ENCODE data around the gene AKR1C4.
"Not testable (repeated sequence)": the region's sequence is repeated elsewhere in the genome, so short reads cannot be mapped to it uniquely, and the experiment has no call there.

AKR1C4 gene

DNA sequence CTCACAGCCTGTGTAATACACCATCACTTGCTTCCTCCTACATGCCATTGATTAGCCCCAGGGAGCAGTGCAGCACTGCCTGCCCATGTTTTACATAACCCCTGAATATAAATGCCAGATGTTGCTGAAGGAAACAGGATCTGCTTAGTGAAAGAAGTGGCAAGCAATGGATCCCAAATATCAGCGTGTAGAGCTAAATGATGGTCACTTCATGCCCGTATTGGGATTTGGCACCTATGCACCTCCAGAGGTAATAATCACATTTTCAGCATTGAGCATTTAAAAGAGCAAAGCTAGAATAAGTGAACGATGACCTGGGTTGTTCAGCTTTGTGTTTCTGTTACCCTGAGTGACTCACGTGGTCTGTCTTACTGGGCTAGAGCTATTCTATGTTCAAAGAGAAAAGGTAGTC, at the start of gene AKR1C4:
TSS of gene AKR1C4 (plus strand) at position 136 of the 412 bp plus-strand sequence. CDS start at position 167, 31 bp downstream.
- DNase-seq: no peak

GRCh38 chr10:5146920-5147254, 49.8 kb upstream of the AKR1C4 start:
- DNase-seq: no peak

GRCh38 chr10:5147255-5147980, 49.2 kb upstream of the AKR1C4 start:
- DNase-seq: no peak

- DNase-seq: no peak
Measured at GRCh38 chr10:5147981-5148677, 48.5 kb upstream of the AKR1C4 start.

DNA sequence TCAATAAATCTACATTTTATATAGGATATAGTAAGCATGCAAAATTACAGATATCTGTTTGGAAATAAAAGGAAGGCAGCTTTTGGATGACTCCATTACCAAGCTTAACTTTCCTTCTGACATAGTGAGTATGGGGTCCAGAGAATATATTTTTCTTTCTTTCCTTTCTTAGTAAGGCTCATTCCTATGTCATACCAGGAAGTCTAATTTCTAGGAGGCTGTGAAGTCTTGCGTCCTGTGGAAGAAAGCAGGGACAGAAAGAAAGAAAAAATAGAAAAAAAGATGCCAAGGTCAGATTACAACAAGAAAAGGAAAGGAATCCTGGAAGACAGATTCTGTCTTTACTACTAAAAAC, 48.0 kb upstream of the AKR1C4 start:
- no peak for DNase-seq

DNA sequence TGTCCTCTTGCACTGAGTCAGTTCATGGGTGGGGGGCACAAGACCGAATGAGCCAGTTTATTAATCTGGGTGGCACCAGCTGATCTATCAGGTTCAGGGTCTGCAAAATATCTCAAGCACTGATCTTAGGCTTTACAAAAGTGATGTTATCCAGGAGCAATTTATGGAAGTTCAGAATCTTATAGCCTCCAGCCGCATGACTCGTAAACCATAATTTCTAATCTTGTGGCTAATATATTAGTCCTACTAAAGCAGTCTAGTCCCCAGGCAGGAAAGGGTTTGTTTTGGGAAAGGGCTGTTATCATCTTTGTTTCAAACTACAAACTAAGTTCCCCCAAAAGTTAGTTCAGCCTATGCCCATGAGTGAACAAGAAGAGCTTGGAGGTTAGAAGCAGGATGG, 45.6 kb upstream of the AKR1C4 start:
- DNase-seq: no peak

- no peak for DNase-seq
Measured at GRCh38 chr10:5155951-5156350, 40.7 kb upstream of the AKR1C4 start.

DNA sequence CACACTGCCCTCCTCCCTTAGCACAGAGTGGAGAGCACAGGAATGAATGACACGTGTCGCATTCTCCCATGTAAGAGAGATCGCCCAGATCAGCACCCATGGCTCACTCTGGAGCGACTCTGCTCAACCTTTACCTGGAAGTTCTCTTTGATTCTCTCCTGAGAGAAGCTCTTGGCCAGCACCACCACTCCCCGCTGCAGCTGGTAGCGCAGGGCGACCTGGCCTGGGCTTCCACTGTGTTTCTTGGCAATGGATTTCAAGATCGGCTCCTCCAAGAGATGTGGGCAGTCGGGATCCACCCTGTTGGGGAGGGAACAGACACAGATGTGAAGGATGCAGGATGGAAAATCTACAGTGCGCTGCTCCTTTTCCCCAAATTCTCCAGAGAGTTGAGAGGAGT, 39.1 kb upstream of the AKR1C4 start:
- no peak for DNase-seq

DNA sequence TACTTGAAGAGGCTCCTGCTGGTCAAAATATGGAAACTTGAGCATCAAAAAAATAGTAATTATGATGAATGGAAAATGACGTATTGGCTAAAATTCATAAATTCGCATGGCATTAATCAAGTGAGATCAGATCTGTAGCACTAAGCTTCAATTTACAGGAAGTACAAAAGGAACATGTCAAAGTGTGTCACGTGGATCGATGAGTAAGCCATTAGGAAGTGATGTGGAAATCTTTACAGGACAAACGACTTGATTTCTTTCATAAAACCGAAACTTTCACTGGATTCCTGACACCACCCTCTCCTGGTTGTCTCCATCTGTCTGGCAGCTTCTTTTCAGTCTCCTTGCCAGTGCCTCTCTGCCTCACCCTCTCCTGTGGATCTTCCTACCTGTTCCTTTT, 37.5 kb upstream of the AKR1C4 start:
- no peak for DNase-seq

- DNase-seq: no peak
Measured at GRCh38 chr10:5163487-5163886, 33.1 kb upstream of the AKR1C4 start.

DNA sequence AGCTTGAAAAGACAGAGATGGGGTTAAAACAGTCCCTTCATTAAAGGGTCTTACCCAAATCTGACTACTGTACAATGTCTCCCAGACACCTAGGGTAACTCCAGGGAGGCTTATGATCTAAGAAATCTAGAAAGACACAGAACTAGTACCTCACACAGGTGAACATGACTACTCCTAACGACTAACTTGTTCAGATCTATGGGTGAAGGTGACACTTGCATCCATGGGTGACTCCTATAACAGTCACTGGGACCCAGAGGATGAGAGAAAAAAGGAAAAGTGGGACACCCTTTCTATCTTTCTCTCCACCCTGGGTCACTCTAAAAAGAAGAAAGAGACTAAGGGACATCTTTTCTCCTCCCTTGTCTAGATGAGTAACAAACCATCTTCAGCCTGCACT, 30.9 kb upstream of the AKR1C4 start:
- DNase-seq: no peak

GRCh38 chr10:5168897-5169420, 27.7 kb upstream of the AKR1C4 start:
- no peak for DNase-seq

DNA sequence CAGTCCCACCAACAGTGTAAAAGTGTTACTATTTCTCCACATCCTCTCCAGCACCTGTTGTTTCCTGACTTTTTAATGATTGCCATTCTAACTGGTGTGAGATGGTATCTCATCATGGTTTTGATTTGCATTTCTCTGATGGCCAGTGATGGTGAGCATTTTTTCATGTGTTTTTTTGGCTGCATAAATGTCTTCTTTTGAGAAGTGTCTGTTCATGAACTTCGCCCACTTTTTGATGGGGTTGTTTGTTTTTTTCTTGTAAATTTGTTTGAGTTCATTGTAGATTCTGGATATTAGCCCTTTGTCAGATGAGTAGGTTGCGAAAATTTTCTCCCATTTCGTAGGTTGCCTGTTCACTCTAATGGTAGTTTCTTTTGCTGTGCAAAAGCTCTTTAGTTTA, 21.1 kb upstream of the AKR1C4 start:
- DNase-seq: not testable (repeated sequence)

DNA sequence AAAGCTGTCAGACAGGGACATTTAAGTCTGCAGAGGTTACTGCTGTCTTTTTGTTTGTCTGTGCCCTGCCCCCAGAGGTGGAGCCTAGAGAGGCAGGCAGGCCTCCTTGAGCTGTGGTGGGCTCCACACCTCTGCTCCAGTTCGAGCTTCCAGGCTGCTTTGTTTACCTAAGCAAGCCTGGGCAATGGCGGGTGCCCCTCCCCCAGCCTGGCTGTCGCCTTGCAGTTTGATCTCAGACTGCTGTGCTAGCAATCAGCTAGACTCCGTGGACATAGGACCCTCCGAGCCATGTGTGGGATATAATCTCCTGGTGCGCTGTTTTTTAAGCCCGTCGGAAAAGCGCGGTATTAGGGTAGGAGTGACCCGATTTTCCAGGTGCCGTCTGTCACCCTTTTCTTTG, 16.1 kb upstream of the AKR1C4 start:
- DNase-seq: not testable (repeated sequence)

DNA sequence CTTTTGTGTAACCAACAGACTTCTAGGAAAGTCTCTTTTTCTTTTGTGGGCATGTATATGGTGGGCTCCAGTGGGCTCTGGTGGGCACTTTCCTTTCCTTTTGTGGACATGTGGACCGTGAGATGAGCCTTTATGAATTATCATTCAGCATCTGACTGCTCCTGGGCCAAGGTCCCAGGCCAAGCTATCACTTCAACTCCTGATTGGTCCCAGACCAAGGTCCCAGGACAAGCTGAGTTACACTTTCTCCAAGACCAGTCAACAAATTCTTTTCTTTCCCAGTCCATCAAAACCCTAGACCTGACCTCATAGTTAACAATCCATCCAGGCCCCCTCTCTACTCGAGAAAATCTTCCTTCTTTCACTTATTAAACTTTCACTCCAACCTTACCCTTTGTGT, 12.7 kb upstream of the AKR1C4 start:
- no peak for DNase-seq

DNA sequence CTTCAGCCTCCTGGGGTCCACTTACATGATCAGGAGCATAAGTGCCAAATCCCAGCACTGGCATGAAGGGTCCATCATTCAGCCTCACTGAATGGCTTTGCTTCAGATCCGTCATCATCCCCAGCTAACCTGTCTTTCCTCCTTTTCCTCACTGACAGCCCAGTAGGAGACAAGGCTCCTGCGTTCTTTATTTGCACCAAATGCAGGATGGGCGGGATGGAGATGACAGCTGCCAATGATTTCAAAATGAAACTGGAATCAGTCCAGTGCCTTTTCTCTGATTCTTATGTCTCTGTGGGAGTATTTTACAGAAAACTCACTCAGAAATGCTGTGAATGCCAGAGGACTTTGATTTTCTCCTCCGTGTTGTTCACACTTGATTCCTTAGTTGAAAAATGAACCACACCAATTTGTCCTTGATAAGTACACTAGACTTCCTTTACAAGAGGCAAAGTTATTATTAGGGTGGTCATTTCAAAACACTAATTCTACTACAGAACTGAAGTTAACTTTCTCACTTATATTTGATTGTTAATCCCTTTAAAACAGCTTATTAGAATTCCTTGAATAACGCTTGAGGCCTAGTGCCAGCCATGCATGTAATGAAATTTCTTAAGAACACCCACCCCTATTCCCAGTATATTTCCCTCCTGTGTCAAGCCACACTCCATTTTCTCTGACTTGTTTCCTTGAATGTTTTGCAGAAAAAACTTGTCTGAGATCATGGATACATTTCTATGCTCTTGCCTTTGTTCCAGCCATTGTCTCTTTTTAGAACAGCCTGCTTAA, 11.5 kb upstream of the AKR1C4 start, which contains the start of gene AKR1C8:
TSS of gene AKR1C8 (minus strand) at position 164 of the 789 bp plus-strand sequence. CDS start at position 118, 46 bp downstream.
- no peak for DNase-seq

DNA sequence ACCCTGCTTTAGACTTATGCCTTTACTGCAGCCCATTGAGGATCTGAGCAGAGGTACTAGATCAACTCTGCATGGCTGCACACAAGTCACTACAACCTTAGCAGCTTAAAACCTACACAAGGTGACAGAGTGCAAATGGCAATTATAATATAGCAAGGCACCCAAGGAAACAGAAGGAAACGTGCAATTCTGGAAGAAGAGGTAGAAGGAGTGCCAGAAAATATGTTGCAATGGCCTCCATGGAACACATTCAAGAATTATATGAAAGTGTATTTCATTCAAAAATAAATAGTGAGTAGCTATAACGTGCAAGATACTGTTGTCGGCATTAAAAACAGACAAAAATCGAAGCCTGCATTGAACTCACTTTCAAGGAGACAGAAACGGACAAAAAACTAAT, 8.8 kb upstream of the AKR1C4 start:
- DNase-seq: no peak

DNA sequence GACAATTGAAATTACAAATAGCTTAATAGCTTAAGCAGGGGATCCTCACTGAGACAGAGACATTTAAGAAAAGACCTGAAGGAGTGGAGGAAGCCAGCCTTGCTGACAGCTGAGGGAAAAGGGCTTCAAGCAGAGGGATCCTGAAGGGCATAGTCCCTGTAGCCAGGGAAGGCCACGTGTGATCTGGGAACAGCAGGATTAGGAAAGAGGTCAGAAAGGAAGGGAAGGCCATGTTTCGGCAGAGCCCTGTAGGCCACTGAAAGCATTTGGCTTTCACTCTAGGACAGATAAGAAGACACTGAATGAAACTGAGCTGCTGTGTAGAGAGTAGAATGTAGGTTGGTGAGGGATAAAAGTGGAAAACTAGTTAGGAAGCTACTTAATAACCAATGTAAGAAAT, 8.3 kb upstream of the AKR1C4 start:
- DNase-seq: no peak

GRCh38 chr10:5194431-5194830, 2.2 kb upstream of the AKR1C4 start:
- DNase-seq: no peak

DNA sequence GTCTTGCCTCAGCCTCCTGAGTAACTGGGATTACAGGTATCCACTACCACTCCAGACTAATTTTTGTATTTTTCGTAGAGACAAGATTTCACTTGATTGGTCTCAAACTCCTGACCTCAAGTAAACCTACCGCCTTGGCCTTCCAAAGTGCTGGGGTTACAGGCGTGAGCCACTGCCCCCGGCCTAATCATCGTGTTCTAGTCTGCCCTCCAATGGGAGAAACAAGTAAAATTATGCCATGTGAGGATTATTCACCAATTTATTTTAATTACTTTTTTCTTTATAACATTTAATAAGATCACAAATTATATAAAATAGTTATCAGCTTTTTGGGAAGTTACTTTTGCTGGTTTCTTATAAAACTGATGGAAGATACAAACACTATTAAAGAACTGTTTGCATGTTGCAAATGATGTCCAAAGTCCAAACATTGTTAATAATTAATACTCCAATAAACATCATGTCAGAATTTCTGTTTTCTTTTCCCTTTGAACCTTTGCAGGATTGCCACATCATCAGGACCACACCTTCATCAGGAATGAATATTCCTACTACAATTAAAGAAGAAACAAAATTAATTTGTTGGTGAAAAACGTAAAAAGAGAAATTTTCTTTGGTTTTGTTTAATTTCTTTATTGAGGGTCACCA, 786 bp upstream of the AKR1C4 start:
- DNase-seq: no peak

GRCh38 chr10:5198386-5198785, 1.7 kb downstream of the AKR1C4 start:
- DNase-seq: no peak

DNA sequence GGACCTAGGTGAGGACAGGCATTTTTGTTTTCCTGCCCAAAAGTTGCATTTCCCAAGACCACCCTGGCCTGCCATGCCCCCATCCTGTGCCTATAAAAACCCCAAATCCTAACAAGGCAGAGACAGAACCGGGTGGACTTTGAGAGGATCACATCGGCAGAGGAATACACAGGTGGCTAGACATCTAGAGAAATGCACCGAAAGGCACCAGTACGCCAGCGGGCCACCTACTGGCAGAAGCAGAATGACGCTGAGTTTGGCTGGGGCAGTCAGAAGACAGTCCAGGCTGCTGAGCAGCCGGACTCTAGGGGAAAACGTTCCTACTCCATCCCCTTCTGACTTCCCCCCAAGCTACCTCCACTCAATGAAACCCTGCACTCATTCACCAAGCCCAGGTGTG, 2.8 kb downstream of the AKR1C4 start:
- no peak for DNase-seq

- DNase-seq: no peak
Measured at GRCh38 chr10:5206799-5207198, 10.2 kb downstream of the AKR1C4 start.
